Jurkat, Clone E6-1 (cell line): ENCODE results near the gene PAF1.

Experiments used
- DNase-seq: peaks from one replicate; pipeline ENCODE4 v3.0.0-alpha.2; 2011; ENCODE audit warnings: low read depth, low spot score
- H3K4me3 ChIP-seq: 2 replicates; pipeline ENCODE4 v1.5.1; 2011; ENCODE audit warnings: mild to moderate bottlenecking, low read length, control low read depth, moderate library complexity

Gene PAF1

GRCh38 chr19:39407660-39408391, 16.9 kb upstream of the PAF1 start:
- peak; percentile 55 for DNase-seq
- H3K4me3 ChIP-seq: peak overlapping the region; percentile 88

- peak overlapping the region; percentile 88 for H3K4me3 ChIP-seq
- no peak for DNase-seq
Observed at GRCh38 chr19:39407410-39407659, 16.4 kb upstream of the PAF1 start.

DNA sequence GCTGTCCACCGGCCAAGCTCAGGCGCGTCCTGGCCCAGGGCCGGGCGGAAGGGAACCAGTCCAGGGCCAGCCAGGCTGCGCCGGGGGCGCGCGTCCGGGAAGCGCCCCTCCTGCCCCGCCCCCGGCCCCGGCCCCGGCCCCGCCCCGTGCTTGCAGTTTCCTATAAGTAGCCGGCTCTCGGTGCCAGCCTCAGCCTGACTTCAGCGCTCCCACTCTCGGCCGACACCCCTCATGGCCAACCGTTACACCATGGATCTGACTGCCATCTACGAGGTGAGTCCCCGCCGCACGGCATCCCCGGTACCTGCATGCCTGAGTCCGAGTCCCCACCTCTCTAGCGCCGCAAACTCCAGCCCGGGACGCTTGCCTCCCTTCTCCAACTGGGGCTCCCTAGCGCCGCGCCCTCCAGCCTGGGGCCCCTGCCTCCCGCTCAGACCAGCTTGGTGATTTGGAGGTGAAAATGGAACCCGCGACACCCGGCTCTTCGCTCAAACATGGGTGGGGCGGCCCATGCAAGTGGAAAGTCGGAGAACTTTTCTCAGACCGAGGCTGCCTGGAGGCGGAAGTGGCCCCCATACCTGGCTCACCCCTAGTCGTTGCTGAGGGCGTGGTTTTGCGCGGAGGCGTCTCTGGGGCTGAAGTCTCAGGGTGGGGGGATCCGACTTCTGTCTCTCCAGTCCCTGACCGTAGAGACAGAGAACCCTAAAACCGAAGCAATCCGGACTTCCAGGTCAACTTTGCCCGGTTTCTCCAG, 15.9 kb upstream of the PAF1 start, which contains the start of gene ZFP36:
TSS of gene ZFP36 (plus strand) at position 192 of the 754 bp plus-strand sequence. CDS start at position 250, 58 bp downstream.
- DNase-seq: peak; percentile 72
- peak within 1 kb of the TSS; percentile 88 for H3K4me3 ChIP-seq

GRCh38 chr19:39405958-39406655, 15.2 kb upstream of the PAF1 start:
- H3K4me3 ChIP-seq: peak overlapping the region; percentile 88
- DNase-seq: peak; percentile 80

DNA sequence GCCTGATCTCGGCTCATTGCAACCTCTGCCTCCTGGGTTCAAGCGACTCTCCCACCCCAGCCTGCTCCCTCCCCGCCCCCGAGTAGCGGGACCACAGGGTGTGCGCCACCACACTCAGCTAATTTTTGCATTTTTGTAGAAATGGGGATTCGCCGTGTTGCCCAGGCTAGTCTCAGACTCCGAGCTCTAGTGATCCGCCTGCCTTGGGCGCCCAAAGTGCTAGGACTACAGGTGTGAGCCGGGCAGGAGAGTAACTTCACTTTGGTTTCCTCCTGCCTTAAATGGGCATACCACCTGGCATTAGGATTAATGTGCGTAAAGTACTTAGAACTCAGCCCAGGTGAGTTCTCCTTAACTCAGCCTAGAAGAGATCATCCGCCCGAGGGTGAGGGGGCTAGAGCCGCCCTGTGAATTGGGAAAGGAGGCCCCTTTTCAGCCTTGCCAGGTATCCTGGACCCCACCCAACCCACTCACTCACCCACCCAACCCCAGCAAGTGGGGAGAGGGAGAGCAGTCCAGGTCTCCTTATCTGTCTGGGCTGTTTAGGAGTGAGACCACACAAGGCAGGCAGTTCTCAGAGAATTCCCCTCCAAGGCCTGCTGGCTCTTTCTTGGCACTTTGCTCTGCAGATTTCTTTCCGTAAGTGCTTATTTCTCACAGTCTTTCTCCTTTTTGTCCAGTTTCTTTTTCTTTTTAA, 14.5 kb upstream of the PAF1 start:
- no peak overlapping the region for H3K4me3 ChIP-seq
- no peak for DNase-seq

GRCh38 chr19:39403331-39404312, 12.7 kb upstream of the PAF1 start:
- peak overlapping the region; percentile 51 for H3K4me3 ChIP-seq

GRCh38 chr19:39402346-39403300, 11.7 kb upstream of the PAF1 start:
- peak; percentile 72 for DNase-seq
- peak overlapping the region; percentile 51 for H3K4me3 ChIP-seq

More at GRCh38 chr19:39403331-39404312, 12.7 kb upstream of the PAF1 start:
- DNase-seq: no peak

DNA sequence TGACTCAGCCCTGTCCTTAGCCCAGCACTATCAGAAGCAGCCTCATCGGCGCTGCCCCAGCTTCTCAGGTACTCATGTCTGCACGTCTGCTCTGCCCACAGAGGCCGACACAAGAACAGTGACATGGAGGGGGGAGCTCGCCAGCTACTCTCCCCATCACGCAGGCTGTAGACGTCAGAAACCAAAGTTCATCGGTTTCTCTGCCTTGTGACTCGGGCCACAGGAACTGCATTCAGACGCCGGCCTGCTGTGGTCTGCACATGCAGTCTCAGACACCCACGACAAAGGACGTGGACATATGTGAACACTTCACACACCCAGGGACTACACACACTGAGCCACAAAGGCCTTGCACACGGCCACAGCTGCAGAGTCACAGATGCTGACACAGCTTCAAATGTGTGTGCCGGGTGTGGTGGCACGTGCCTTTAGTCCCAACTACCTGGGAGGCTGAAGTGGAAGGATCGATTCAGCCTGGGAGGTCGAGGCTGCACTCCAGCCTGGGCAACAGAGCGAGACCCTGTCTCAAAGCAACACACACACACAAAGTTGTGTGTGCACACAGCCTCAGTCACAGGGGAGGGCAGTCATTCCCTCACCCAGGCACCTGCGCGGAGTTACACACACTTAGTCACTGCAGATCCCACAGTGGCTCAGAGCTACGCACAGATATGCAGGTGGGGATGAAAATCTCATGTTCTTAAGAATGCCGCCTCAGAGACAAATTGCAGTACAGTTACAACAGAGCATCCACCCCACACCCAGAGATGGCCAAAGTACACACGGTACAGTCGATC, 10.8 kb upstream of the PAF1 start:
- no peak for DNase-seq
- H3K4me3 ChIP-seq: peak overlapping the region; percentile 51

DNA sequence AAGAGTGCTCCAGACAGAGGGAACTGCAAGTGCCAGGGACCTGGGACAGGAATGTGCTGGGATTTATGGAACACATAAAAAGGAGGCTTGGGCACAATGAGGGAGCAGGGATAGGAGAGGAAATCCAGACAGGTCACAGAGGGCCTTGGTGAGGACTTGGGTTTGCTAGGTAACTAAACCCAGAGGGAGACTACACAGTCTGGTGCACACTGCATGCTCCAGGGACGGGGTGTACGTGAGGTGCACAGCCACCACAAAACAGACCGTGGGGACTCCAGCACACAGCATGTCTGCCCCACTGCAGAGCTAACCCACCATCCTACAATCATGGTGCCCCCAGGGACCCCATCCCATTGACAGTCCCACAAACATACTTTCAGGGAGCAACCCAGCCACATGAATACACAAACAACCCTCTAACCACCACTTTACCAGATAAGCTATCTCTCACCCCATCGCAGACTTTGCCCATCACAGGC, 10.2 kb upstream of the PAF1 start:
- DNase-seq: no peak
- H3K4me3 ChIP-seq: no peak overlapping the region

DNA sequence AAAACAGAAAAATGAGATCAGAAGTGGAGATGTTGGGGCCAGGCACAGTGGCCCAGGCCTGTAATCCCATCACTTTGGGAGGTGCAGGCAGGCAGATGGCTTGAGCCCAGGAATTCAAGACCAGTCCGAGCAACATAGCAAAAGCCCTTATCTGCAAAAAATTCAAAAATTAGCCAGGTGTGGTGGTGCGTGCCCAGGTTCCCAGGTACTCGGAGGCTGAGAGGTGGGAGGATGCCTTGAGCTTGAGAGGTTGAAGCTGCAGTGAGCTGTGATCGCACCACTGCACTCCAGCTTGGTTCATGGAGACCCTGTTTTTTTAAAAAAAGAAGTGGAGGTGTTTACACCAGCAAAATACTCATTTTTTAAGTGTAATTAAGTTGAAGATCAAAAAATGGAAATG, 9.2 kb upstream of the PAF1 start:
- H3K4me3 ChIP-seq: no peak overlapping the region
- no peak for DNase-seq

DNA sequence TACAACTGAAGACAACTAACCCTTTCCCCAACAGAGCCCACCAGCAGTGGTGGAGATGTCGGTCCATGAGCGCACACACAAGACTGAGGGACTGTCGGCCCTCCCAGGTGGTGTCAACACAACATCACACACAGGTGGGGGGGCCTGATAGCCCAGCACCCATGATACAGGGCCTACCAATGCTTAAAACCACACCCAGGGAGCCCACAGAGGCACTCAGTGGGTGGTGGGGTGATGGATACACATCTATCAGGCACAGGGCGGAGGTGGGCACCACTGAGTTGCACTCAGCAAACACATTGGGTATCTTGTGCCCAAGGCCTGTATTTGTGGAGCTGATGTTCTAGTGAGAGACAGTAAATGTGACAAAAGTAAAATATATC, 8.8 kb upstream of the PAF1 start:
- DNase-seq: no peak
- no peak overlapping the region for H3K4me3 ChIP-seq

GRCh38 chr19:39398297-39398864, 7.5 kb upstream of the PAF1 start:
- no peak for DNase-seq
- no peak overlapping the region for H3K4me3 ChIP-seq

DNA sequence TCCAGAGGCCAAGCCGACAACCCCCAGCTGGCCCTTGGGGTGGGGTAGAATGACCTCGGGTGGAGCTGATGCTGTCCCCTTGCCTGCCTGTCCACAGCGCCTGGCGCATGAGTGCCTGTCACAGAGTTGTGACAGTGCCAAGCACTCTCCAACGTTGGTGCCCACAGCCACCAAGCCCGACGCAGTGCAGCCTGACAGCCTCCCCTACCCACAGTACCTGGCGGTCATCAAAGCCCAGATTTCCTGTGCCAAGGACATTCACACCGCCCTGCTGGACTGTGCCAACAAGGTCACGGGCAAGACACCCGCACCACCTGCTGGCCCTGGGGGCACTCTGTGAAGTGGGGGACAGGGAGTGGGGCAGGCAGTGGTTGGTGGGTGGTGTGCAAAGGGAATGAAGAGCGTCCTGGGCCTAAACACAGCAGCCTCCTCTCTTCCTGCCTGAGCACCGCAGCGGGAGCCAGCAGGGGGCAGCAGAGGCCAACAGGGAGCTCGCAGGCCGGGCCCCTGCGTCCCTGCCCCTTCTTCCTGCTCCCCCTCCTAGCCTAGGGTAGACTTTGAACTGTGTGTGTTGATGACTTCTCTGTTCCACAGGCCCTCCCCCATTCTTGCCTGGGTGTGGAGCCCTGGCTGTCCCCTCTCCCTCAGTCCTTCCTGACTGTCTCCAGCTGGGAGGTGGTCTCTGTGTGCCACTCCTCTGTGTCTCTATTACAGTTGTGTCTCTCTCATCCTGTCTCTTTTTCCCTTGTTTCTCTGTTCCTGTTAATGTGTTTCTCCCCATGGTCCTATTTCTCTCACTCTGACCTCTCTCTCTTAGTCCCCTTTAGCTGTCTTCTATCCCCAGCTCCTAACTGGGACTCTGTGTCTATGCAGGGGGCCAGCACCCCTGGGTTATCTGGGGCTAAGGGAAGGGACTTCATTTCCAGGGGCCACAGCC, 6.7 kb upstream of the PAF1 start:
- no peak overlapping the region for H3K4me3 ChIP-seq
- peak; percentile 85 for DNase-seq

DNA sequence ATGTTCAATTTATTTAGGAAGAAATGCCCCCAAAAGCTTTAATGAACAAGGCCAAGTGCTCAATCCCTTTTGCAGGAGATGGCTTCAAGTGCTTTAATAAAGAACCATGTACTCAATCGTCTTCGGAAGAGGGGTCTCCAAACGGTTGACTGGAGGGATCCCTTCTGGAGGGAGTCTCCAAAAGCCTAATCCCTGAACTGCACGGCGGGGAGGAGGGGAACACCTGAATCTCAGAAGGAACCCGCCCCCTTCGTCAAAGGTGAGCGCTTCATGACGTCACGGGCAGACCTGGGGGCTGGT, 505 bp downstream of the PAF1 start:
- H3K4me3 ChIP-seq: peak overlapping the region; percentile 81
- DNase-seq: no peak

- H3K4me3 ChIP-seq: peak overlapping the region; percentile 81
- DNase-seq: no peak
Observed at GRCh38 chr19:39389631-39390414, 1.1 kb downstream of the PAF1 start.
